Mesothelial cell of epicardium (in vitro differentiated cells): Measurements from ENCODE around the gene EMX1. TPM values are rescaled to one million over a fixed set of nuclear protein-coding genes. Genes with fewer than 3 reads are reported as not detected.

Experiments
- DNase-seq, 2 experiments: peaks; one replicate each; pipeline ENCODE4 v3.0.0; 2021; ENCODE audit warnings: low spot score in 2 of 2; ENCODE audit not compliant: unreplicated experiment in 2 of 2
- H3K27ac Mint-ChIP-seq: 2 replicates; pipeline ENCODE4 v1.8.0; 2021; ENCODE audit warnings: mixed read lengths
- H3K27me3 Mint-ChIP-seq: 2 replicates; pipeline ENCODE4 v1.8.0; 2021; ENCODE audit warnings: low read depth, mixed read lengths
- H3K36me3 Mint-ChIP-seq: 2 replicates; pipeline ENCODE4 v1.8.0; 2021; ENCODE audit warnings: mixed read lengths
- H3K4me1 Mint-ChIP-seq: 2 replicates; pipeline ENCODE4 v1.8.0; 2021; ENCODE audit warnings: mixed read lengths
- H3K4me3 Mint-ChIP-seq: 2 replicates; pipeline ENCODE4 v1.8.0; 2021; ENCODE audit warnings: mild to moderate bottlenecking, moderate library complexity, mixed read lengths
- H3K9me3 Mint-ChIP-seq: 2 replicates; pipeline ENCODE4 v1.8.0; 2021; ENCODE audit warnings: mixed read lengths
- total RNA-seq: library from RNA; stranded (reverse); gene quantifications from 3 replicates; pipeline ENCODE4 v1.2.1, GENCODE V29; 2021
- TF ChIP-seq, protein P1 (sequence below): fragments of 200-600 bp; sonication (generic); IDR thresholded peaks from one replicate; pipeline ENCODE4 v1.5.0; 2021; ENCODE audit warnings: antibody characterized with exemption; ENCODE audit not compliant: unreplicated experiment

The EMX1 gene
- total RNA-seq, 1 donor from 2014 or later, result not detected

GRCh38 chr2:72887032-72887739 lies 30.1 kb upstream of the EMX1 start, which contains the start of gene SPR:
Gene SPR (plus strand): TSS chr2:72887408. CDS start chr2:72887433, 25 bp downstream.
- peak within 1 kb of the TSS; percentile 57 for H3K27ac Mint-ChIP-seq
- DNase-seq, result no peak

DNA sequence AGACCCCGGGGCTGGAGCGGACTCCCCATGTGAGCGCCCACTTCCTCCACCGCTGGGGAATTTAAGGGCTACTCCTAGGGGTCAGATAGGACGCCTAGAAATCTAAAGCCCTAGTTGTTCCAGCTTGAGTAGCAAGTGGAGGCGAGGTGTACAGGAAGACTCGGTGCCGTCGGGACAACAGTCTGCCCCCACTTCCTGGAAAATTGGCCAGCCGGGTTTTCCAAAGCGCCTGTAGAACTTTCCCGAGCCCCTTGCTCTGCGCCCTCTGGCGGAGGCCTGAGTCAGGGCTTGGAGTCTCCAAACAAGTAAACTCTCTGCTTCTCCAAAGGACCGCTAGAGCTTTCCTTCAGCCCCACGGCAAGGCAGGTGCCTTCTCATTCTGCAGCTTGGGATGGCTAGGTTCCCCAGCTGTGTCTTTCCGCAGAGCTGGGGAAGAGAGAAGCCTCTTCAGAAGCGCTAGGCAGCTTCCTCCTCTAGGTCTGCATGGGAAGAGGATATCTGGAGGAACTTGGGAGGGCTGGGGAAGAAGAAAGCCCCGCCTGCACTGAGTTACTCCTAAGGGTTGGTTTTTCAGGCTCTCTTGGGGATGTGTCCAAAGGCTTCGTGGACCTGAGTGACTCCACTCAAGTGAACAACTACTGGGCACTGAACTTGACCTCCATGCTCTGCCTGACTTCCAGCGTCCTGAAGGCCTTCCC lies 29.4 kb upstream of the EMX1 start:
- Mint-ChIP-seq H3K4me1 (peaks cover 16% of the 10 kb centered on the region), H3K36me3 (peaks cover 8% of the 10 kb centered on the region), H3K27me3 (peaks cover 23% of the 10 kb centered on the region), H3K9me3 (no peaks in the 10 kb centered on the region), H3K27ac (peak overlapping the region; percentile 12), H3K4me3 (peak overlapping the region; percentile 74)
- peak; percentile 75 to 91 for DNase-seq
- TF ChIP-seq, protein P1, sequence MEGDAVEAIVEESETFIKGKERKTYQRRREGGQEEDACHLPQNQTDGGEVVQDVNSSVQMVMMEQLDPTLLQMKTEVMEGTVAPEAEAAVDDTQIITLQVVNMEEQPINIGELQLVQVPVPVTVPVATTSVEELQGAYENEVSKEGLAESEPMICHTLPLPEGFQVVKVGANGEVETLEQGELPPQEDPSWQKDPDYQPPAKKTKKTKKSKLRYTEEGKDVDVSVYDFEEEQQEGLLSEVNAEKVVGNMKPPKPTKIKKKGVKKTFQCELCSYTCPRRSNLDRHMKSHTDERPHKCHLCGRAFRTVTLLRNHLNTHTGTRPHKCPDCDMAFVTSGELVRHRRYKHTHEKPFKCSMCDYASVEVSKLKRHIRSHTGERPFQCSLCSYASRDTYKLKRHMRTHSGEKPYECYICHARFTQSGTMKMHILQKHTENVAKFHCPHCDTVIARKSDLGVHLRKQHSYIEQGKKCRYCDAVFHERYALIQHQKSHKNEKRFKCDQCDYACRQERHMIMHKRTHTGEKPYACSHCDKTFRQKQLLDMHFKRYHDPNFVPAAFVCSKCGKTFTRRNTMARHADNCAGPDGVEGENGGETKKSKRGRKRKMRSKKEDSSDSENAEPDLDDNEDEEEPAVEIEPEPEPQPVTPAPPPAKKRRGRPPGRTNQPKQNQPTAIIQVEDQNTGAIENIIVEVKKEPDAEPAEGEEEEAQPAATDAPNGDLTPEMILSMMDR, result peak; percentile 91

More at GRCh38 chr2:72887032-72887739, 30.1 kb upstream of the EMX1 start, which contains the start of gene SPR:
- H3K27me3 Mint-ChIP-seq, result peaks cover 25% of the 10 kb centered on the region
- TF ChIP-seq, protein P1, result no peak
- no peaks in the 10 kb centered on the region for H3K9me3 Mint-ChIP-seq
- peaks cover 8% of the 10 kb centered on the region for H3K36me3 Mint-ChIP-seq
- H3K4me1 Mint-ChIP-seq, result peaks cover 16% of the 10 kb centered on the region
- peak within 1 kb of the TSS; percentile 79 for H3K4me3 Mint-ChIP-seq

- Mint-ChIP-seq H3K4me3 (no peak overlapping the region), H3K36me3 (peaks cover 8% of the 10 kb centered on the region), H3K27me3 (peaks cover 18% of the 10 kb centered on the region), H3K4me1 (peaks cover 16% of the 10 kb centered on the region), H3K9me3 (no peaks in the 10 kb centered on the region), H3K27ac (no peak overlapping the region)
- no peak for DNase-seq
- TF ChIP-seq, protein P1, result no peak
Observed at GRCh38 chr2:72888438-72889202, 28.7 kb upstream of the EMX1 start.

DNA sequence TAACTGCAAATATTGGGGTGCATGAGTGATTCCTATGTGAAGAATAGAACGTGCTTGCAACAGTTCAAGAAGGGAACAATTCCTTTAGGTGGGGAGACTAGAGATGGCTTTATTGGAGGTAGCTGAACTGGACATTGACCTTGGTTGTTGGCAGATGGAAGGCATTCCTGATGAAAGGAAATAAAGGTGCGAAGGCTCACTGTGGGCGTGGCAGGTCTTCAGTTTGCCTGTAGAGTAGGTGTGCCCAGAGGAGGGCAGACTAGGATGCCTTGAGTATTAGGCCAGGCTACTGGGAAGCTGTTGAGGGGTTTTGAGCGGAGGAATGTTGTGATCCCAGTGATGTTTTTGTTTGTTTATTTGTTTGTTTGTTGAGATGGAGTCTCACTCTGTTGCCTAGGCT lies 27.3 kb upstream of the EMX1 start:
- TF ChIP-seq, protein P1, result no peak
- Mint-ChIP-seq H3K4me3 (no peak overlapping the region), H3K9me3 (no peaks in the 10 kb centered on the region), H3K27ac (no peak overlapping the region), H3K36me3 (peaks cover 8% of the 10 kb centered on the region), H3K4me1 (peaks cover 16% of the 10 kb centered on the region), H3K27me3 (peaks cover 16% of the 10 kb centered on the region)
- no peak for DNase-seq

- H3K4me3 Mint-ChIP-seq, result no peak overlapping the region
- DNase-seq, result no peak
- peaks cover 22% of the 10 kb centered on the region for H3K4me1 Mint-ChIP-seq
- H3K27ac Mint-ChIP-seq, result no peak overlapping the region
- TF ChIP-seq, protein P1, result no peak
- H3K9me3 Mint-ChIP-seq, result no peaks in the 10 kb centered on the region
- H3K36me3 Mint-ChIP-seq, result peaks cover 8% of the 10 kb centered on the region
- peaks cover 17% of the 10 kb centered on the region for H3K27me3 Mint-ChIP-seq
Observed at GRCh38 chr2:72891091-72891818, 26.1 kb upstream of the EMX1 start.
